SKM-1 (cell line): ENCODE measurements around the gene VEZF1.

Source experiments
- DNase-seq: peaks from one replicate; lab custom pipeline; 2025; ENCODE audit not compliant: unreplicated experiment; lab: John Stamatoyannopoulos, UW

VEZF1 gene

GRCh38 chr17:57999496-58000017 is 11.5 kb upstream of the VEZF1 start:
- DNase-seq = peak; percentile 67

GRCh38 chr17:57999010-57999495 is 11.0 kb upstream of the VEZF1 start:
- no peak for DNase-seq

GRCh38 chr17:57997085-57997809 is 9.2 kb upstream of the VEZF1 start:
- no peak for DNase-seq

- DNase-seq = peak; percentile 70
These were observed 7.3 kb upstream of the VEZF1 start for GRCh38 chr17:57995076-57995956.

- DNase-seq = no peak
These were observed 6.4 kb upstream of the VEZF1 start for GRCh38 chr17:57994436-57994835.

GRCh38 chr17:57993471-57994365 is 5.7 kb upstream of the VEZF1 start:
- no peak for DNase-seq

GRCh38 chr17:57991537-57991936 is 3.5 kb upstream of the VEZF1 start:
- no peak for DNase-seq

GRCh38 chr17:57990037-57990436 is 2.0 kb upstream of the VEZF1 start:
- no peak for DNase-seq

GRCh38 chr17:57988301-57989250 is 522 bp upstream of the VEZF1 start:
- peak; percentile 42 for DNase-seq

GRCh38 chr17:57986841-57987580 is 1.0 kb downstream of the VEZF1 start:
- DNase-seq = no peak

GRCh38 chr17:57985675-57985974 is 2.4 kb downstream of the VEZF1 start:
- no peak for DNase-seq

GRCh38 chr17:57984936-57985674 is 2.9 kb downstream of the VEZF1 start:
- no peak for DNase-seq

GRCh38 chr17:57984261-57984890 is 3.7 kb downstream of the VEZF1 start:
- no peak for DNase-seq

- DNase-seq = no peak
These were observed 4.6 kb downstream of the VEZF1 start for GRCh38 chr17:57983446-57983845.

- no peak for DNase-seq
These were observed 5.4 kb downstream of the VEZF1 start for GRCh38 chr17:57982452-57983170.

- no peak for DNase-seq
These were observed 7.5 kb downstream of the VEZF1 start for GRCh38 chr17:57980522-57980921.

GRCh38 chr17:57979076-57979475 is 9.0 kb downstream of the VEZF1 start:
- no peak for DNase-seq
